NCI-H2196 (cell line): ENCODE results near the gene MCTP1.
A peak's percentile ranks its signal among the peaks of the same experiment; 100 is the strongest.
"Not testable (repeated sequence)": the region's sequence is repeated elsewhere in the genome, so short reads cannot be mapped to it uniquely, and the experiment has no call there.

ENCODE experiments used
- DNase-seq: peaks from one replicate; lab custom pipeline; 2025; ENCODE audit not compliant: unreplicated experiment; lab: John Stamatoyannopoulos, UW

Gene MCTP1

DNA sequence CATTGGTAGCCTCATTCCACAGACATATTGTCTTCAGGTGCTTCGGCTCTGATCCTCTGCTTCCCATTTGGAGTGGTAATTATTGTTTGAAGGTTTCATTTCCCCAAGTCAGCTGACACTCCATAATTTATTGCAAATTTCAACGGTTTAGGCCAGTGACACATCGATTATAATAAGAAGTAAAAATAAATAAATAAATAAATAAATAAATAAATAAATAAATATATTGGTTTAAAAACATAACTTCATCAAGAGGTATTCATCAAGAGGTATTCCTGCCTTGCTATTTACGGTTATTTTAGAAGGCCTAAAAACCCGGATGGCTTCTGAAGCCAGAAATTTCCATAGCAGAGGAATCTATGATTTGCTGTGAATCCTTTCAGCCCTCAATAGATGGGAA, 393.3 kb downstream of the MCTP1 start:
- no peak for DNase-seq

DNA sequence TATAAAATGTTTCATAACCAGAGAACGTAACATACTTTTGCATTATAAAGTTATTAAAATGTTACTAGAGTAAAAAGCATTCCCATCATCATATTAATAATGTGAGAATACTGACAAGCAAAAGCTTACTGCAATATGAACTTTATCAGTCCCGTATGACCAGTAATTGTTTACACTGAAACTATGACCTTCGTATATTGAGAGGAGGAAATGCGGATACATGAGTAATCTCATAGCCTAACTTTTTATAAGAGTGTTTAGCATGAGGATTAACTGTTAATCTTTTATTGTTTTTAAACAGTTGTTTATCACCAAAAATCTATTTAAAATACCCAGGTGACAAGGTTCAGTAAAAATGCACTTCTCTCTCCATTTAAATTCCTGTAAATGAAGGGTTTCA, 394.0 kb downstream of the MCTP1 start:
- DNase-seq: no peak

GRCh38 chr5:94888674-94889073, 396.2 kb downstream of the MCTP1 start:
- DNase-seq: no peak

DNA sequence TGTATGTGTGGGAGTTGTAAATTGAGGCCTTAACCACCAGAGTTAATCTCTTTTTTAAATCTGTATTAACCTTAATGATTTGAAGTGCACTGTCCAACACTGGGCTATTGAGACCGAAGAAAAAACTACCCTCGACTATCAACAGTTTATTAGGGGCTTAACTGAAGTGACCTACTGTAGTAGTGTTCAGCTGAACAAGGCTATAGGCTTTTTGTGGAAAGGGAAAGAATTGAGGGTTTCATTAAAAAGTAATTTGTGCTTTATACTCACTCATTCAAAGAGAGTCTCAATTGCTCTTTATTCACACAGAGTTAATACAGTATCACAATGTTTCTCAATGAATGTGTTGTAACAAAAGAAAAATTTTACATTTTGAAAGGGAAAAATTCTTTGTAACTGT, 399.0 kb downstream of the MCTP1 start:
- no peak for DNase-seq

DNA sequence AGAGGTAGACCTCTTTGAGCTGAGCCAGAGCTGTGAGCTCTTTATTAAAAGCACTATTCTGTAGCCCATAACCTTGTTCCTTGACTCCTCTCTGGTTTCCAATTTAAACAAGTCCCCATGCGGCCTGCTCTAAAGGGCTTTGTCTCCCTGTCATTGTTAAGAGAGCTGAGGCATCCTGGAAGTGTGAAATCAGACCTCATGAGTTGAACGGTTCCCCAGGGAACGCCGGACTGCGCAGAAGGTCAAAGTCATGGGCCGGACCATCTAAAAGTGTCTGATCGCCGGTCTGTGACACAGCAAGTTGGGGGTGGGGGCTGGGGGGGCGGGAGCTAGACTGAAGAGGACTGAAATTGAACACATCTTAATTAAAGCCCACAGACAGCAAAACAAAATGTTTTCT, 400.6 kb downstream of the MCTP1 start:
- DNase-seq: no peak

GRCh38 chr5:94872526-94872925, 412.4 kb downstream of the MCTP1 start:
- no peak for DNase-seq

DNA sequence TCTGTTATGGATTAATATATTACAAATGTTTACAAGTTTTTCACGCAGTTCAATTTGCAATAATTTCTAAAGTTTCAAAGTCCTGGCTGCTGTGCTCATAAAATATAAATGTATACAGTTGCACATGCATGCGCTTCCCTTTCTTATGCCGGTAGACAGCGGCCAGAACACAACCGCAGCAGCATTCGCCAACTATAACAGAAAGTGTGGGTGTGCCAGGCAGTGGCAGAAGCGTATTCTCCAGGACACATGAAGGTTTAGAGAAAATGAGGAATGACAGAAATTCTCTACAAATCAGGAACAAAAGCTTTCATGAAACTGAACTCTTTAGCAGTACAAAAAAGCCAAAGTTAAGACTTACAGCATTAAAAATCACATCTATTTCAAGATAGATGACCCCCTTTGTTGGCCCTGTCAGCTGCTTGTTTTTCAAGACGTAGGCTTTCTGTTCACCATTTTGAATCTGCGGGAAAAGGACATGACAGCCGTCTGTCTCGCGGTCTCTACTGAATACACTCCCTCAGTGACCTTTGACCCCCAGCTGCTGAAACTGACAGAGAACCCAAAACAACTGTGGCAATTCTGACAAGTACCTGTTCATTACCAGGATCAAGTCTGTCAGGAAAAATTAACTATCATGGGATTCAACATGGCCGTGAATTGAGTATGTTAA, 414.2 kb downstream of the MCTP1 start:
- no peak for DNase-seq

- DNase-seq: no peak
Measured at GRCh38 chr5:94869921-94870320, 415.0 kb downstream of the MCTP1 start.

GRCh38 chr5:94863951-94864350, 420.9 kb downstream of the MCTP1 start:
- DNase-seq: no peak

- no peak for DNase-seq
Measured at GRCh38 chr5:94857111-94857510, 427.8 kb downstream of the MCTP1 start.

GRCh38 chr5:94856257-94856800, 428.6 kb downstream of the MCTP1 start:
- no peak for DNase-seq

- DNase-seq: no peak
Measured at GRCh38 chr5:94855543-94855942, 429.4 kb downstream of the MCTP1 start.

- no peak for DNase-seq
Measured at GRCh38 chr5:94853120-94853519, 431.8 kb downstream of the MCTP1 start.

DNA sequence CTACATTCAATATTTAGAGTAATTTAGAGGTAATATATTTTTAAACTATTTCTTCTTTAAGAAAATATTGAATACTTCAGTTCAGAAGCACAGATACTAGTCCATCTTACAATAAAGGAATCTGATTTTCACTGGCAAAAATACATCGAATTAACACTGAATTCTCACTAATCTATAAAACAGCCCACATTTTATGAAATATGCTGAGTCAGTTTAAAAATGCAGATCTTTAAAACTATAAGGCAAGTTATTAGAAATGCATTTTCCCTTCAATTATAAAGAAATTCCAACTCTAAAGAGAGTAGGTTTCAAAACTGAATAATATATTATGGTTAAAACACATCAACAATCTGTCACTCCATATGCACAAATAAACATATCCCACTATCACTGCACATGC, 433.9 kb downstream of the MCTP1 start:
- DNase-seq: no peak

GRCh38 chr5:94849821-94850736, 434.8 kb downstream of the MCTP1 start:
- peak; percentile 34 for DNase-seq

GRCh38 chr5:94849324-94849723, 435.6 kb downstream of the MCTP1 start:
- no peak for DNase-seq

GRCh38 chr5:94847726-94848125, 437.2 kb downstream of the MCTP1 start:
- DNase-seq: no peak

GRCh38 chr5:94847019-94847418, 437.9 kb downstream of the MCTP1 start:
- DNase-seq: no peak

GRCh38 chr5:94845696-94846095, 439.2 kb downstream of the MCTP1 start:
- not testable (repeated sequence) for DNase-seq

GRCh38 chr5:94841598-94842322, 443.1 kb downstream of the MCTP1 start:
- DNase-seq: no peak

DNA sequence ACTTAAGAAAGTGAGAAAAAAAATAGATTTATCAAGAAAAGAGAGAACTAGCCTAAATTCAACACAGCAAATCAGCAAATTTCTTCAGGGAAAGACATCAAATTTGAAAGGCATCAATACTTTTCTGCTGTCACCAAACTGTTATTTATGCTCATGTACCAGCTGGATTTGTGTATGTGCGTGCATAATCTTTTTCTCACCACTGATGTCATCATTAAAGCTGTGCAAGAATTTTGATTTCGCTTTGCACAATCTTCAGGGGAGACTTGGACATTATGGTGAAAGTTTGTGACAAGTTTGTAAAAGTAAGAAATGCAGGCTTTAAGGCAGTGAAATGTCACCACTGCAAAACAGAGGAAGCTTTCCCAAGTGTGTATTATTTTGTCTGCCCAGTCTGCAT, 451.0 kb downstream of the MCTP1 start:
- DNase-seq: no peak
